Measurements from ENCODE around the gene GAPDH.

DNA sequence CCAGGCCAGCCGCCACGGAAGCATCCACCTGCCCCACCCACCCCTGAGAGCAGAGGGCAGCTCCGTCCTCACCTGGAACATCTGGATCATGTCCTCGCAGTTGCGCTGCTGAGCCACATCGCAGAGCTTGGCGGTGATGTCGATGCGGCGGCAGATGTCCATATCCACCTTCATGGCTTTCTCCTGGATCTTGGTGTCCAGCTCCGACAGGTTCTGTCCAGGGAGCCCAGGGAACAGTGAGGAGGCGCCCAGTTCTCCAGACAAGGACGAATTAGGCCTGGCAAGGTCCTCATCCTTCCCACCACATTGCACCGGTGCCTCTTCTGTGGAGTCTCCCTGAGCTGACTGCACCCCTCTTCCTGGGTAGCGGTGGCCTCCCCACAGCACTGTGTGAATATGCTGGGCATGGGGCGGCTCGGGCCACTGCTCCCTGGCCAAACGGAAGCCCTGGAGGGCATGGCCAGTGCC is 15.4 kb downstream of the GAPDH start:
- TF ChIP-seq CEBPB (IDR thresholded peaks at IDR 0.05) (no peak), EP300 (IDR thresholded peaks at IDR 0.05; ENCODE audit: borderline replicate concordance) (no peak), RAD21 (IDR thresholded peaks at IDR 0.05; ENCODE audit: low read depth) (no peak), TAF1 (IDR thresholded peaks at IDR 0.05; ENCODE audit: low read depth) (no peak), FOXM1 (IDR thresholded peaks at IDR 0.05; ENCODE audit: borderline replicate concordance, low read depth) (no peak), CREB1 (IDR thresholded peaks at IDR 0.05; ENCODE audit: low read depth) (no peak), TEAD4 (IDR thresholded peaks at IDR 0.05) (no peak), YY1 (IDR thresholded peaks at IDR 0.05; ENCODE audit: low read depth) (no peak), NFIC (IDR thresholded peaks at IDR 0.05) (no peak)
- TF ChIP-seq, protein P1, sequence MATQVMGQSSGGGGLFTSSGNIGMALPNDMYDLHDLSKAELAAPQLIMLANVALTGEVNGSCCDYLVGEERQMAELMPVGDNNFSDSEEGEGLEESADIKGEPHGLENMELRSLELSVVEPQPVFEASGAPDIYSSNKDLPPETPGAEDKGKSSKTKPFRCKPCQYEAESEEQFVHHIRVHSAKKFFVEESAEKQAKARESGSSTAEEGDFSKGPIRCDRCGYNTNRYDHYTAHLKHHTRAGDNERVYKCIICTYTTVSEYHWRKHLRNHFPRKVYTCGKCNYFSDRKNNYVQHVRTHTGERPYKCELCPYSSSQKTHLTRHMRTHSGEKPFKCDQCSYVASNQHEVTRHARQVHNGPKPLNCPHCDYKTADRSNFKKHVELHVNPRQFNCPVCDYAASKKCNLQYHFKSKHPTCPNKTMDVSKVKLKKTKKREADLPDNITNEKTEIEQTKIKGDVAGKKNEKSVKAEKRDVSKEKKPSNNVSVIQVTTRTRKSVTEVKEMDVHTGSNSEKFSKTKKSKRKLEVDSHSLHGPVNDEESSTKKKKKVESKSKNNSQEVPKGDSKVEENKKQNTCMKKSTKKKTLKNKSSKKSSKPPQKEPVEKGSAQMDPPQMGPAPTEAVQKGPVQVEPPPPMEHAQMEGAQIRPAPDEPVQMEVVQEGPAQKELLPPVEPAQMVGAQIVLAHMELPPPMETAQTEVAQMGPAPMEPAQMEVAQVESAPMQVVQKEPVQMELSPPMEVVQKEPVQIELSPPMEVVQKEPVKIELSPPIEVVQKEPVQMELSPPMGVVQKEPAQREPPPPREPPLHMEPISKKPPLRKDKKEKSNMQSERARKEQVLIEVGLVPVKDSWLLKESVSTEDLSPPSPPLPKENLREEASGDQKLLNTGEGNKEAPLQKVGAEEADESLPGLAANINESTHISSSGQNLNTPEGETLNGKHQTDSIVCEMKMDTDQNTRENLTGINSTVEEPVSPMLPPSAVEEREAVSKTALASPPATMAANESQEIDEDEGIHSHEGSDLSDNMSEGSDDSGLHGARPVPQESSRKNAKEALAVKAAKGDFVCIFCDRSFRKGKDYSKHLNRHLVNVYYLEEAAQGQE (IDR thresholded peaks at IDR 0.05; ENCODE audit: low read depth): no peak
- TF ChIP-seq, protein P2, sequence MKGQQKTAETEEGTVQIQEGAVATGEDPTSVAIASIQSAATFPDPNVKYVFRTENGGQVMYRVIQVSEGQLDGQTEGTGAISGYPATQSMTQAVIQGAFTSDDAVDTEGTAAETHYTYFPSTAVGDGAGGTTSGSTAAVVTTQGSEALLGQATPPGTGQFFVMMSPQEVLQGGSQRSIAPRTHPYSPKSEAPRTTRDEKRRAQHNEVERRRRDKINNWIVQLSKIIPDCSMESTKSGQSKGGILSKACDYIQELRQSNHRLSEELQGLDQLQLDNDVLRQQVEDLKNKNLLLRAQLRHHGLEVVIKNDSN (IDR thresholded peaks at IDR 0.05): no peak
